ENCODE results near the gene TMEM233.

DNA sequence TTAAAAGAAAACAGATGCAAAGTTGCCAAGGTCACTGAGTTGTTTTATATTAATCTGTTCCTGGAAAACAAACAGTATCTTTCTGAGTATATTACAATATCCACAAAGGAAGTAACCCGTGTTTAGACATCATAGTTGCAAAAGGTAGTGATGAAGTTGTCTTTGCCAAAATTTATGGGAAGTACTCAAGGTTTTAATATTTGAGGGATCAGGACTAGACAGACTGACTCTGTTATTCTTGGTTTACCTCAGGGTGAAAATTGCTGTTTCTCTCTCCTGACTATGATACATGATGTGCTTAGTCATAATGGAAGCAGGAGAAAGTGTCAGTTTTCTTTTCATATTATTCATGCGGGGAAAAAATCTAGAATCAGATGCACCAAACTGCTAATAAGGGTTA is 28.3 kb downstream of the TMEM233 start:
- TF ChIP-seq RAD21 (IDR thresholded peaks at IDR 0.05 in 1 of 2, conservative IDR thresholded peaks at IDR 0.05 in 1 of 2; ENCODE audit: low read depth in 2 of 2, low read length in 2 of 2) (no peak), EZH2 (IDR thresholded peaks at IDR 0.05; ENCODE audit: low read depth, low read length, severe bottlenecking) (no peak), POLR2AphosphoS5 (IDR thresholded peaks at IDR 0.05; ENCODE audit: low read depth, low read length) (no peak), EP300 (IDR thresholded peaks at IDR 0.05; ENCODE audit: borderline replicate concordance in 1 of 2, low read depth in 2 of 2, low read length in 2 of 2) (no peak), POLR2A (IDR thresholded peaks at IDR 0.05; ENCODE audit: control extremely low read depth in 1 of 2, low read depth in 2 of 2, low read length in 2 of 2) (no peak)
- TF ChIP-seq, protein P1, sequence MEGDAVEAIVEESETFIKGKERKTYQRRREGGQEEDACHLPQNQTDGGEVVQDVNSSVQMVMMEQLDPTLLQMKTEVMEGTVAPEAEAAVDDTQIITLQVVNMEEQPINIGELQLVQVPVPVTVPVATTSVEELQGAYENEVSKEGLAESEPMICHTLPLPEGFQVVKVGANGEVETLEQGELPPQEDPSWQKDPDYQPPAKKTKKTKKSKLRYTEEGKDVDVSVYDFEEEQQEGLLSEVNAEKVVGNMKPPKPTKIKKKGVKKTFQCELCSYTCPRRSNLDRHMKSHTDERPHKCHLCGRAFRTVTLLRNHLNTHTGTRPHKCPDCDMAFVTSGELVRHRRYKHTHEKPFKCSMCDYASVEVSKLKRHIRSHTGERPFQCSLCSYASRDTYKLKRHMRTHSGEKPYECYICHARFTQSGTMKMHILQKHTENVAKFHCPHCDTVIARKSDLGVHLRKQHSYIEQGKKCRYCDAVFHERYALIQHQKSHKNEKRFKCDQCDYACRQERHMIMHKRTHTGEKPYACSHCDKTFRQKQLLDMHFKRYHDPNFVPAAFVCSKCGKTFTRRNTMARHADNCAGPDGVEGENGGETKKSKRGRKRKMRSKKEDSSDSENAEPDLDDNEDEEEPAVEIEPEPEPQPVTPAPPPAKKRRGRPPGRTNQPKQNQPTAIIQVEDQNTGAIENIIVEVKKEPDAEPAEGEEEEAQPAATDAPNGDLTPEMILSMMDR (IDR thresholded peaks at IDR 0.05; ENCODE audit: control extremely low read depth in 1 of 3, insufficient read depth in 1 of 3, low read depth in 1 of 3, low read length in 3 of 3), result no peak
- TF ChIP-seq, protein P2, sequence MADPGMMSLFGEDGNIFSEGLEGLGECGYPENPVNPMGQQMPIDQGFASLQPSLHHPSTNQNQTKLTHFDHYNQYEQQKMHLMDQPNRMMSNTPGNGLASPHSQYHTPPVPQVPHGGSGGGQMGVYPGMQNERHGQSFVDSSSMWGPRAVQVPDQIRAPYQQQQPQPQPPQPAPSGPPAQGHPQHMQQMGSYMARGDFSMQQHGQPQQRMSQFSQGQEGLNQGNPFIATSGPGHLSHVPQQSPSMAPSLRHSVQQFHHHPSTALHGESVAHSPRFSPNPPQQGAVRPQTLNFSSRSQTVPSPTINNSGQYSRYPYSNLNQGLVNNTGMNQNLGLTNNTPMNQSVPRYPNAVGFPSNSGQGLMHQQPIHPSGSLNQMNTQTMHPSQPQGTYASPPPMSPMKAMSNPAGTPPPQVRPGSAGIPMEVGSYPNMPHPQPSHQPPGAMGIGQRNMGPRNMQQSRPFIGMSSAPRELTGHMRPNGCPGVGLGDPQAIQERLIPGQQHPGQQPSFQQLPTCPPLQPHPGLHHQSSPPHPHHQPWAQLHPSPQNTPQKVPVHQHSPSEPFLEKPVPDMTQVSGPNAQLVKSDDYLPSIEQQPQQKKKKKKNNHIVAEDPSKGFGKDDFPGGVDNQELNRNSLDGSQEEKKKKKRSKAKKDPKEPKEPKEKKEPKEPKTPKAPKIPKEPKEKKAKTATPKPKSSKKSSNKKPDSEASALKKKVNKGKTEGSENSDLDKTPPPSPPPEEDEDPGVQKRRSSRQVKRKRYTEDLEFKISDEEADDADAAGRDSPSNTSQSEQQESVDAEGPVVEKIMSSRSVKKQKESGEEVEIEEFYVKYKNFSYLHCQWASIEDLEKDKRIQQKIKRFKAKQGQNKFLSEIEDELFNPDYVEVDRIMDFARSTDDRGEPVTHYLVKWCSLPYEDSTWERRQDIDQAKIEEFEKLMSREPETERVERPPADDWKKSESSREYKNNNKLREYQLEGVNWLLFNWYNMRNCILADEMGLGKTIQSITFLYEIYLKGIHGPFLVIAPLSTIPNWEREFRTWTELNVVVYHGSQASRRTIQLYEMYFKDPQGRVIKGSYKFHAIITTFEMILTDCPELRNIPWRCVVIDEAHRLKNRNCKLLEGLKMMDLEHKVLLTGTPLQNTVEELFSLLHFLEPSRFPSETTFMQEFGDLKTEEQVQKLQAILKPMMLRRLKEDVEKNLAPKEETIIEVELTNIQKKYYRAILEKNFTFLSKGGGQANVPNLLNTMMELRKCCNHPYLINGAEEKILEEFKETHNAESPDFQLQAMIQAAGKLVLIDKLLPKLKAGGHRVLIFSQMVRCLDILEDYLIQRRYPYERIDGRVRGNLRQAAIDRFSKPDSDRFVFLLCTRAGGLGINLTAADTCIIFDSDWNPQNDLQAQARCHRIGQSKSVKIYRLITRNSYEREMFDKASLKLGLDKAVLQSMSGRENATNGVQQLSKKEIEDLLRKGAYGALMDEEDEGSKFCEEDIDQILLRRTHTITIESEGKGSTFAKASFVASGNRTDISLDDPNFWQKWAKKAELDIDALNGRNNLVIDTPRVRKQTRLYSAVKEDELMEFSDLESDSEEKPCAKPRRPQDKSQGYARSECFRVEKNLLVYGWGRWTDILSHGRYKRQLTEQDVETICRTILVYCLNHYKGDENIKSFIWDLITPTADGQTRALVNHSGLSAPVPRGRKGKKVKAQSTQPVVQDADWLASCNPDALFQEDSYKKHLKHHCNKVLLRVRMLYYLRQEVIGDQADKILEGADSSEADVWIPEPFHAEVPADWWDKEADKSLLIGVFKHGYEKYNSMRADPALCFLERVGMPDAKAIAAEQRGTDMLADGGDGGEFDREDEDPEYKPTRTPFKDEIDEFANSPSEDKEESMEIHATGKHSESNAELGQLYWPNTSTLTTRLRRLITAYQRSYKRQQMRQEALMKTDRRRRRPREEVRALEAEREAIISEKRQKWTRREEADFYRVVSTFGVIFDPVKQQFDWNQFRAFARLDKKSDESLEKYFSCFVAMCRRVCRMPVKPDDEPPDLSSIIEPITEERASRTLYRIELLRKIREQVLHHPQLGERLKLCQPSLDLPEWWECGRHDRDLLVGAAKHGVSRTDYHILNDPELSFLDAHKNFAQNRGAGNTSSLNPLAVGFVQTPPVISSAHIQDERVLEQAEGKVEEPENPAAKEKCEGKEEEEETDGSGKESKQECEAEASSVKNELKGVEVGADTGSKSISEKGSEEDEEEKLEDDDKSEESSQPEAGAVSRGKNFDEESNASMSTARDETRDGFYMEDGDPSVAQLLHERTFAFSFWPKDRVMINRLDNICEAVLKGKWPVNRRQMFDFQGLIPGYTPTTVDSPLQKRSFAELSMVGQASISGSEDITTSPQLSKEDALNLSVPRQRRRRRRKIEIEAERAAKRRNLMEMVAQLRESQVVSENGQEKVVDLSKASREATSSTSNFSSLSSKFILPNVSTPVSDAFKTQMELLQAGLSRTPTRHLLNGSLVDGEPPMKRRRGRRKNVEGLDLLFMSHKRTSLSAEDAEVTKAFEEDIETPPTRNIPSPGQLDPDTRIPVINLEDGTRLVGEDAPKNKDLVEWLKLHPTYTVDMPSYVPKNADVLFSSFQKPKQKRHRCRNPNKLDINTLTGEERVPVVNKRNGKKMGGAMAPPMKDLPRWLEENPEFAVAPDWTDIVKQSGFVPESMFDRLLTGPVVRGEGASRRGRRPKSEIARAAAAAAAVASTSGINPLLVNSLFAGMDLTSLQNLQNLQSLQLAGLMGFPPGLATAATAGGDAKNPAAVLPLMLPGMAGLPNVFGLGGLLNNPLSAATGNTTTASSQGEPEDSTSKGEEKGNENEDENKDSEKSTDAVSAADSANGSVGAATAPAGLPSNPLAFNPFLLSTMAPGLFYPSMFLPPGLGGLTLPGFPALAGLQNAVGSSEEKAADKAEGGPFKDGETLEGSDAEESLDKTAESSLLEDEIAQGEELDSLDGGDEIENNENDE (IDR thresholded peaks at IDR 0.05; ENCODE audit: insufficient replicate concordance, low read length), result no peak
- TF ChIP-seq, protein P3, sequence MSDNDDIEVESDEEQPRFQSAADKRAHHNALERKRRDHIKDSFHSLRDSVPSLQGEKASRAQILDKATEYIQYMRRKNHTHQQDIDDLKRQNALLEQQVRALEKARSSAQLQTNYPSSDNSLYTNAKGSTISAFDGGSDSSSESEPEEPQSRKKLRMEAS (IDR thresholded peaks at IDR 0.05), result no peak
